Endothelial cell of umbilical vein (primary cell): Measurements from ENCODE around the gene NAV2. TPM values are rescaled to one million over a fixed set of nuclear protein-coding genes. Genes with fewer than 3 reads are reported as not detected.

Source experiments
- BruUV-seq: library from RNA; stranded (reverse); fragments of 400-500 nt; replicated peaks from 2 replicates; lab custom pipeline; 2021; lab: Mats Ljungman, UMichigan
- CTCF ChIA-PET: fragments of 300-600, 350-600 bp; sonication (Branson Sonifier 250); formaldehyde crosslinking; loops from one replicate; lab custom pipeline; 2021; ENCODE audit warnings: antibody characterized with exemption, inconsistent platforms; lab: Charles Lee
- POLR2A ChIA-PET: fragments of 300-600, 350-600 bp; sonication (Branson Sonifier 250); formaldehyde crosslinking; loops from one replicate; lab custom pipeline; 2021; ENCODE audit warnings: antibody characterized with exemption, inconsistent platforms; lab: Charles Lee
- DNase-seq: peaks from one replicate; pipeline ENCODE4 v3.0.0-alpha.2; 2011; ENCODE audit warnings: low read depth, low spot score
- FAIRE-seq: peaks from 2 replicates; lab custom pipeline; 2011; peaks lifted over from hg19 to GRCh38; lab: Jason Lieb, UNC
- H2AFZ ChIP-seq: 2 replicates; pipeline ENCODE4 v1.6.0; 2012; ENCODE audit warnings: low read depth, low read length, control low read depth, inconsistent platforms
- H3K27ac ChIP-seq: 2 replicates; pipeline ENCODE4 v1.5.1; 2011; ENCODE audit warnings: low read depth, mild to moderate bottlenecking, control low read depth, low read length, moderate library complexity; ENCODE audit not compliant: insufficient read depth
- H3K27me3 ChIP-seq, 2 experiments: 2 replicates each; pipeline versions ENCODE4 v1.6.0 to v1.6.1; 2011; ENCODE audit warnings: low read length in 2 of 2, mixed read lengths in 1 of 2; ENCODE audit not compliant: control insufficient read depth in 2 of 2, insufficient read depth in 2 of 2
- H3K36me3 ChIP-seq, 2 experiments: 2 replicates in 1 of 2; 3 replicates in 1 of 2; pipeline ENCODE4 v1.5.1; 2011; ENCODE audit warnings: low read length in 2 of 2, mild to moderate bottlenecking in 1 of 2, moderate library complexity in 1 of 2; ENCODE audit not compliant: control insufficient read depth in 2 of 2, insufficient read depth in 2 of 2; ENCODE audit errors: extremely low read depth in 1 of 2
- H3K4me1 ChIP-seq: 3 replicates; pipeline ENCODE4 v1.5.1; 2011; ENCODE audit warnings: mild to moderate bottlenecking, low read length; ENCODE audit not compliant: control insufficient read depth, insufficient read depth; ENCODE audit errors: extremely low read depth
- H3K4me2 ChIP-seq: 2 replicates; pipeline ENCODE4 v1.6.1; 2011; ENCODE audit warnings: low read length, control low read depth, mixed read lengths; ENCODE audit not compliant: insufficient read depth
- H3K4me3 ChIP-seq, 3 experiments: fragments of 200-600 bp in 1 of 3; sonication (generic), shearing (Covaris generic) in 1 of 3; replicated peaks in 1 of 3; 2 replicates each; pipeline ENCODE4 v1.5.1; 2011 to 2016; ENCODE audit warnings: control low read depth in 3 of 3, low read length in 3 of 3, mild to moderate bottlenecking in 2 of 3, inconsistent platforms in 1 of 3, low read depth in 1 of 3, moderate library complexity in 1 of 3; ENCODE audit not compliant: insufficient read depth in 1 of 3
- H3K79me2 ChIP-seq: 2 replicates; pipeline ENCODE4 v1.6.0; 2012; ENCODE audit warnings: low read length, inconsistent platforms; ENCODE audit not compliant: control insufficient read depth, insufficient read depth
- H3K9ac ChIP-seq: replicated peaks from 2 replicates; pipeline ENCODE3; 2011; ENCODE audit warnings: low read length, control low read depth; ENCODE audit not compliant: insufficient read depth; ENCODE audit errors: extremely low read depth
- H3K9me1 ChIP-seq: replicated peaks from 3 replicates; pipeline ENCODE4 v1.6.0; 2011; ENCODE audit warnings: mild to moderate bottlenecking, low read length; ENCODE audit not compliant: control insufficient read depth, insufficient read depth; ENCODE audit errors: extremely low read depth
- H3K9me3 ChIP-seq: replicated peaks from 2 replicates; pipeline ENCODE4 v1.5.1; 2012; ENCODE audit warnings: low read length, inconsistent platforms; ENCODE audit not compliant: control insufficient read depth, insufficient read depth
- H4K20me1 ChIP-seq: replicated peaks from 2 replicates; pipeline ENCODE3; 2011; ENCODE audit warnings: mild to moderate bottlenecking, low read length; ENCODE audit not compliant: control insufficient read depth, insufficient read depth; ENCODE audit errors: extremely low read depth
- CTCF ChIP-seq, 2 donors: IDR thresholded peaks; 1 replicate in 1 of 2; 2 replicates in 1 of 2; pipeline ENCODE4 v1.5.1; 2011; ENCODE audit warnings: low read length in 2 of 2, mild to moderate bottlenecking in 2 of 2, moderate library complexity in 2 of 2, control low read depth in 1 of 2, inconsistent platforms in 1 of 2, low read depth in 1 of 2; ENCODE audit not compliant: insufficient read depth in 1 of 2; ENCODE audit errors: extremely low read depth in 1 of 2
- EZH2 ChIP-seq: IDR thresholded peaks from 2 replicates; pipeline ENCODE4 v1.6.1; 2012; ENCODE audit warnings: borderline replicate concordance, low read depth, mild to moderate bottlenecking, moderate library complexity, low read length, inconsistent platforms; ENCODE audit not compliant: severe bottlenecking
- FOS ChIP-seq: IDR thresholded peaks from 2 replicates; pipeline ENCODE4 v1.6.1; 2011; ENCODE audit warnings: mild to moderate bottlenecking, low read length, moderate library complexity, borderline replicate concordance; ENCODE audit not compliant: insufficient read depth
- GATA2 ChIP-seq: IDR thresholded peaks from 2 replicates; pipeline ENCODE4 v1.7.0; 2011; ENCODE audit warnings: low read depth, mild to moderate bottlenecking, moderate library complexity, mixed read lengths, low read length; ENCODE audit not compliant: insufficient read length, insufficient read depth
- JUN ChIP-seq: IDR thresholded peaks from 2 replicates; pipeline ENCODE4 v1.6.1; 2011; ENCODE audit warnings: borderline replicate concordance, low read depth; ENCODE audit not compliant: insufficient read length, insufficient read depth
- MAX ChIP-seq: IDR thresholded peaks from 2 replicates; pipeline ENCODE4 v1.6.1; 2011; ENCODE audit not compliant: insufficient read depth, insufficient read length
- MYC ChIP-seq: IDR thresholded peaks from one replicate; pipeline ENCODE4 v1.6.1; 2011; ENCODE audit warnings: mild to moderate bottlenecking, low read depth, low read length
- POLR2A ChIP-seq: IDR thresholded peaks from 2 replicates; pipeline ENCODE4 v1.6.1; 2012; ENCODE audit warnings: low read depth, mild to moderate bottlenecking, control low read depth, low read length
- POLR2AphosphoS5 ChIP-seq: IDR thresholded peaks from 2 replicates; pipeline ENCODE4 v1.6.1; 2012; ENCODE audit warnings: low read depth, mild to moderate bottlenecking, control low read depth, low read length, moderate library complexity; ENCODE audit not compliant: insufficient read depth
- dilution Hi-C: fragments of 300-500 bp; cut with MboI; formaldehyde crosslinking; loops from one replicate; pipeline ENCODE4 v1.15.0; 2019; ENCODE audit warnings: low sequenced_read_pairs; ENCODE audit not compliant: extremely low pct_ligation_motif_present
- intact Hi-C: fragments of 100-400 bp; cut with micrococcal nuclease; formaldehyde crosslinking; loops from one replicate; pipeline ENCODE4 v1.10.0; 2022
- polyA plus RNA-seq, 4 experiments: library from polyadenylated mRNA; depleted of rRNA in 3 of 4; stranded (reverse) in 3 of 4; unstranded in 1 of 4; fragments of >200 nt; gene quantifications; 2 replicates each; pipeline versions ENCODE4 v1.2.1 to v1.2.3, GENCODE V29; 2011 to 2012; ENCODE audit warnings: missing spikeins in 1 of 4
- total RNA-seq: library from RNA; stranded (reverse); gene quantifications from 2 replicates; pipeline ENCODE4 v1.2.3, GENCODE V29; 2021

The NAV2 gene
- total and polyA plus RNA-seq, 2 donors (not counting 3 experiments of a cell fraction or from before 2014, with no cell fraction given): 10.9 to 68.0 TPM

- CTCF ChIA-PET: interaction anchor here (1.0 to 1.9 kb wide), 2 partner anchors 9 to 35 kb away, joined by 3 to 5 read pairs; no protein-coding TSS in a partner anchor
- DNase-seq: no peak
Observed at GRCh38 chr11:20054584-20054983, 341.9 kb downstream of the NAV2 start.

More at GRCh38 chr11:20054584-20054983, 341.9 kb downstream of the NAV2 start:
- no peak overlapping the region for H3K4me2 ChIP-seq
- dilution Hi-C loops: no loop called here
- POLR2A ChIA-PET: no interaction called here
- intact Hi-C loops: no loop called here
- no peaks in the 10 kb centered on the region for H3K27me3 ChIP-seq
- H3K9me1 ChIP-seq: no peaks in the 10 kb centered on the region
- no peaks in the 10 kb centered on the region for H3K4me1 ChIP-seq
- no peaks in the 10 kb centered on the region for H3K79me2 ChIP-seq
- FAIRE-seq: no peak
- no peak for TF ChIP-seq CTCF (IDR thresholded peaks at IDR 0.05; ENCODE audit: extremely low read depth in 1 of 2, insufficient read depth in 1 of 2, low read depth in 1 of 2, low read length in 2 of 2)
- TF ChIP-seq POLR2AphosphoS5: no peak
- no peak for TF ChIP-seq GATA2
- TF ChIP-seq EZH2: no peak
- no peak for TF ChIP-seq MYC
- no peak for TF ChIP-seq FOS
- TF ChIP-seq JUN: no peak
- no peak for TF ChIP-seq POLR2A
- TF ChIP-seq MAX: no peak
- H3K36me3 ChIP-seq: peaks cover 7 to 29% of the 10 kb centered on the region in 2 experiments
- no peak overlapping the region for H3K4me3 ChIP-seq
- no peak overlapping the region for H3K9ac ChIP-seq
- no peak overlapping the region for H3K27ac ChIP-seq
- H3K9me3 ChIP-seq: no peaks in the 10 kb centered on the region
- H4K20me1 ChIP-seq: no peaks in the 10 kb centered on the region
- BruUV-seq: no TSS peak
- no peak overlapping the region for H2AFZ ChIP-seq
